ENCODE measurements around the gene PNMA8B.

DNA sequence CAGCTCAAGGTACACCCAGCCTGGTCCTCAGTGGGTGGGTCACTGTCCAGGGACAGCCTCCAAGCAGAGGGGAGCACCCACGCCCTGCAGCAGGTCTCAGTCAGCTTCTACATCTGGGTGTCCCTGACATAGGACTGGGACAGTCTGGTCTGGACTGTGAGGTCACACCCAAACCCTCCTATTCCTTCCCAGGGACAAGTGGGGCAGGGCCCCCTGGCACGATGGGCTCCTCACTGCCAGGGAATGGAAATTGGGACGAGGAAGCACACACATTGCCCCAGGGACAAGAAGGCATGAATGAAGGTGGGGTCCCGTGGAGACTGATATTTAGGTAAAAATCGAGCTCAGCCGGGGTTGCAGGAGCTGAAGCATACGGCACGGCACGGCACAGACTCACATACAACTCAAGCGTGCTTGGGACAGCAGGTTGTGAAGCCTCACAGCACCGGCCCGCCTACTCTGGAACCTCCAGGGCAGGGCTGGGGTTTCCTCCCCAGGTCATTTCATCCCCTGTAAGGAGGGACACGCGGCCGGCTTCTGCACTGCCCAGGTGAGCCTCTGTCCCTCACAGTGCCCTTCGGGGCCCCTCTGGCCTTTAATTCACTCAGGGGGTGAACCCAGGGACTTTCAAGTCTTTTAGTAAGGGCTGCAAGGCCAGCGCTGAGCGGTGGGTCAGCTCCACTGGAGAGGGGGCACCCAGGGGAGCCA, 3.5 kb downstream of the PNMA8B start:
- TF ChIP-seq, protein P1, sequence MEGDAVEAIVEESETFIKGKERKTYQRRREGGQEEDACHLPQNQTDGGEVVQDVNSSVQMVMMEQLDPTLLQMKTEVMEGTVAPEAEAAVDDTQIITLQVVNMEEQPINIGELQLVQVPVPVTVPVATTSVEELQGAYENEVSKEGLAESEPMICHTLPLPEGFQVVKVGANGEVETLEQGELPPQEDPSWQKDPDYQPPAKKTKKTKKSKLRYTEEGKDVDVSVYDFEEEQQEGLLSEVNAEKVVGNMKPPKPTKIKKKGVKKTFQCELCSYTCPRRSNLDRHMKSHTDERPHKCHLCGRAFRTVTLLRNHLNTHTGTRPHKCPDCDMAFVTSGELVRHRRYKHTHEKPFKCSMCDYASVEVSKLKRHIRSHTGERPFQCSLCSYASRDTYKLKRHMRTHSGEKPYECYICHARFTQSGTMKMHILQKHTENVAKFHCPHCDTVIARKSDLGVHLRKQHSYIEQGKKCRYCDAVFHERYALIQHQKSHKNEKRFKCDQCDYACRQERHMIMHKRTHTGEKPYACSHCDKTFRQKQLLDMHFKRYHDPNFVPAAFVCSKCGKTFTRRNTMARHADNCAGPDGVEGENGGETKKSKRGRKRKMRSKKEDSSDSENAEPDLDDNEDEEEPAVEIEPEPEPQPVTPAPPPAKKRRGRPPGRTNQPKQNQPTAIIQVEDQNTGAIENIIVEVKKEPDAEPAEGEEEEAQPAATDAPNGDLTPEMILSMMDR (IDR thresholded peaks at IDR 0.05), result no peak
- TF ChIP-seq POLR2AphosphoS5 (IDR thresholded peaks at IDR 0.05; ENCODE audit: low read depth, low read length), result no peak

Data from Panc1 (cell line).